ENCODE data around the gene LAMA1.

Gene LAMA1

GRCh38 chr18:6983366-6983765 is 134.2 kb downstream of the LAMA1 start:
- DNase-seq (ENCODE audit: low read depth): no peak

GRCh38 chr18:6982398-6982797 is 135.2 kb downstream of the LAMA1 start:
- no peak for DNase-seq (ENCODE audit: low read depth)

DNA sequence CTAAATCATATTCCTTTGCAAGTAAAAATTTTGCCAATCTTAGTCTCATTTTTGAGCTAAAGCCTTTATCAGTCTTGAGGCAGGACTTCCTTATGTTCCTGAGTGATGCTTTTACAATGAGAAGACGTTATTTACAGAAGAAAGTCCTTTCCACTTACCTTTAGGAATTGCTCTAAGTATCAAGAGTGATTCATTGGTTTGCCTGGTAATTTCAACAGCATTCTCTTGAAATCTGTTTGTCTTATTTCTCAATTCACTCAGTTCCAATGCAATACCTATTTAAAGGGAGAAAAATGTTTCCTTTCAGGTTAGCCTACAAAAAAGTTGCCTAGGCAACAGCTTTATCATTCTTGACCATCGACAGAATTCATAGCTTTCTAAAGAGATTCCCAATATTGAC is 137.2 kb downstream of the LAMA1 start:
- DNase-seq (ENCODE audit: low read depth): no peak

DNA sequence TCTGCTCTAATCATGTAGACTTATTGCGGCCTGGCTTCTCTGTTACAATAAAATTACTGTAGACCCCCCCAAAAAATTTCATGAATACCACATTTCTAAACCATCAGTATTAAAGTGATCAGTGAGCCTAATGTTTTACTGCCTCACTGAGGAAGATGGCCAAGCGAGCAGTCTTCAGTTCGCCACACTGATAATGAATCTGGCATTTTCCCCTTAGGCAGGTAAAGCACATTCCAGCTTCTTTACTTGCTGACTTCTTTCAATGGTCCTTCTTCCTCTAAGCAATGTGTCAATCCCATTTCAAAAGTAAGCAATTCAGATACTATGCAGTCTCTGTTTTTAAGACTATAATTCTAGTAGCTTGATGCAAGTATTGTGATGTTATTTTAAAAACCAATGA is 137.6 kb downstream of the LAMA1 start:
- no peak for DNase-seq (ENCODE audit: low read depth)

- no peak for DNase-seq (ENCODE audit: low read depth)
These were observed 140.7 kb downstream of the LAMA1 start for GRCh38 chr18:6976935-6977334.

GRCh38 chr18:6975084-6975483 is 142.5 kb downstream of the LAMA1 start:
- no peak for DNase-seq (ENCODE audit: low read depth)

DNA sequence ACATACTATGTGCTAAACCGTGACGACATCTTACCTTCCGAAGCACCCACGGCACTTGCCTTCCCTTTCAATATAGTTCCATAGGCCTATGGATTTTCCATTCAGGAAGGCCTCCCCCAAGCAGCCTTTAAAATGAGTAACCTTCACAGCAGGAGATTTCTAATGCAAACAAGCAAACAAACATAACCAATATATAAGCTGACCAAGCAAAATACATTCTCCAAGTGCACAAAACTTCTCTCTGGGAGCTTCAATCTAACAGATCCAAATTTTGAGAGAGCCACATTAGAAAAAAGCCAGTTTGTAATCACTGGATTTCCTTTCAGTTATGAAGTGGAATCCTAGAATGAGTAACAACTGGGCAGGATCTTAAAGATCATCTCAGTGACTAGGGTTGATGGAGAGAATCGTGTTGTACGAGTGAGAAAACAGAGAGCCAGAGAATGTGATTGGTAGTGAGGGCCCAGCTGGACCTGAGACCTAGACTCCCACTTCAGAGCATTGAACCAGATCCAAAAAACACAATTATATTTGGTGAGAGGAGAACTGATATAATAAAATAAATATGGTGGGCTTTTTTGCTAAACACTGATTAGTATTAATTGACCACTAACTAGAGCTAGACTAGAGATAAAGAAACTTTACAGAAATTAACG is 145.6 kb downstream of the LAMA1 start:
- DNase-seq (ENCODE audit: low read depth): no peak

- DNase-seq (ENCODE audit: low read depth): no peak
These were observed 154.0 kb downstream of the LAMA1 start for GRCh38 chr18:6963452-6964097.

GRCh38 chr18:6962571-6963451 is 154.8 kb downstream of the LAMA1 start:
- no peak for DNase-seq (ENCODE audit: low read depth)

DNA sequence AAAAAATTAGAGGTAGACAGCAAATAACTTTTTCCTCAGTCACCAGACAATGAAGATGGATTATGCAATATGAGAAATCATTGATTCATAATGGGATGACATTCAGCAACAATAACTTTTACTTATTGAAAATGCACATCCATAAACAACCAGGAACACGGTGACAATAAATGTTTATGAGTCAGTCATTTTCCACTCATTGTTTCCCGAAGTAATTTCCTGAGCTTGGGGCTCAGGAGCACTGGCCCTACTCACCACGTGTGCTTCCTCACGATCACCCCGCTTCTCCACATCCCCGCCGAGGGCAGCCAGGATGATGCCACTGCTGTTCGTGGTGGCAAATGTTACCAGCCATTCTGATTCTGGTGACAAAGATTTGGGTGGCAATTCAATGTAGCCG is 156.3 kb downstream of the LAMA1 start:
- no peak for DNase-seq (ENCODE audit: low read depth)

DNA sequence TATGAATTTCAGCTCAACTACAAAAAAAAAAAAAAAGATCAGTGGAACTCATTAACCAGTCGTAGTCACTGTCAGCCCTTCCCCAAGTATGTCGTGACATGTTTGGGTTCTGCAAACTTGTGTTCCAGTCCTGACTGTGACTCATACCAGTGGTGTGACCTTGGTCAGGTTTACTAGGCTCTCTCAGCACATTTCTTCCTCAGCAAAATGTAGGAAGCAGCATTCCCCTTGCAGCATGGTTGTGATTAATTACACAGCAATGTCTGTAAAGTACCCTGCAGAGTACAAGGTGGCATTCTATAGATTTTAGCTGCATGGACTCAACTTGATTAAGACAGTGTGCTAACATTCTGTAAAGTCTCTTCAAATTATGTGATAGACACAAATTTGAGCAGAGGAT is 156.9 kb downstream of the LAMA1 start:
- DNase-seq (ENCODE audit: low read depth): no peak

DNA sequence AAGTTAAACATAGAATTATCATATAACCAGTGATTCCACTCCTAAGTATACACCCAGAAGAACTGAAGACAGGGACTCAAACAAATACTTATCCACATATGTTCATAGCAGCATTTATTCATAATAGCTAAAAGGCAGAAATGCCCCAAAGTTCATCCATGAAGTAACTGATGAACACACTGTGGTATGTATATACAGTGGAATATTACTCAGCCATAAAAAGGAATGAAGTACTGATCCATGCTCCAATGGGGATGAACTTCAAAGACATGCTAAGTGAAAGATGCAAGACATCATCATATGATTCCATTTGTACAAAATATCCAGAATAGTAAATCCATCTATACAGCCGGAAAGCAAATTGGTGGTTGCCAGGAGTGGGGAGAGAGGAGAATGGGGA is 157.5 kb downstream of the LAMA1 start:
- DNase-seq (ENCODE audit: low read depth): no peak

GRCh38 chr18:6959110-6959509 is 158.5 kb downstream of the LAMA1 start:
- DNase-seq (ENCODE audit: low read depth): no peak

- DNase-seq (ENCODE audit: low read depth): no peak
These were observed 160.6 kb downstream of the LAMA1 start for GRCh38 chr18:6956999-6957398.

DNA sequence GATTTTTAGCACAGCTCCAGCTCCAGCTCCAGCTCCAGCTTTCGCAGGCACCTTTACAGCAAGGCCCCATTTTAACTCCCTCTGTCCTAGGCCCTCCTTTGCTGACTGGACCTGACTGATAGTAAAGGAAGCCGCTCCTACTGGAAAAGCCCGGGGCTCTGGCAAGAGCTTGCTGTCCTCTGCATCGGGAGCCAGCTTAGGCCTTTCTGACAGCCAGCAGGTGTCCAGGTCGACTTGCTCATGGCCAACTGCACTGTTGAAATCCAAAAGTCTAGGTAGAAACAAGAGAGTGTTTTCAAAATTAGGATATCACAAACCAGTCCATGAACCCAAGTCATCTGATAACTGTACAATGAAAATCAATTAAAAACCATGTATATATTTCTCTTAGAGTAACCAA is 161.1 kb downstream of the LAMA1 start:
- DNase-seq (ENCODE audit: low read depth): no peak

GRCh38 chr18:6955304-6955703 is 162.3 kb downstream of the LAMA1 start:
- DNase-seq (ENCODE audit: low read depth): no peak

DNA sequence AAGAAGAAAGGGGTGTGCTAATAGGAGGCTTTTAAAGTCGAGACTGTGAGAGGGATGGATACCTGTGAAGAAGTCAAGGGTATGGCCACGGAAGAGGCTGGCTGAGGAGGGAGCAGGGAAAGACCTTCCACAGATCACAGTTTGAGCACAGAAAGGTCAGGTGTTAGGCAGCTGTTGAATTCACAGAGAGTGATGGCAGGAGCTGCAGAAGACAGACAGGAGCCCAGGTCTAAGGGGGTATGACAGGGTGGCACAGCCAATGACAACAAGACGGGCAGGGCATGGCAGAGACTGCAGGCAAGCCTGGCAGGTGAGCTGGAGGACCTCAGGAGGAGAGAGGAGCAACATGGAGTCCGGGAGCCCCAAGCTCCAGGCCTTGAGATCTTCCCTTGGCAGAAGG is 163.1 kb downstream of the LAMA1 start:
- no peak for DNase-seq (ENCODE audit: low read depth)

GRCh38 chr18:6951336-6952090 is 166.1 kb downstream of the LAMA1 start:
- DNase-seq (ENCODE audit: low read depth): no peak

GRCh38 chr18:6950641-6951040 is 167.0 kb downstream of the LAMA1 start:
- no peak for DNase-seq (ENCODE audit: low read depth)

DNA sequence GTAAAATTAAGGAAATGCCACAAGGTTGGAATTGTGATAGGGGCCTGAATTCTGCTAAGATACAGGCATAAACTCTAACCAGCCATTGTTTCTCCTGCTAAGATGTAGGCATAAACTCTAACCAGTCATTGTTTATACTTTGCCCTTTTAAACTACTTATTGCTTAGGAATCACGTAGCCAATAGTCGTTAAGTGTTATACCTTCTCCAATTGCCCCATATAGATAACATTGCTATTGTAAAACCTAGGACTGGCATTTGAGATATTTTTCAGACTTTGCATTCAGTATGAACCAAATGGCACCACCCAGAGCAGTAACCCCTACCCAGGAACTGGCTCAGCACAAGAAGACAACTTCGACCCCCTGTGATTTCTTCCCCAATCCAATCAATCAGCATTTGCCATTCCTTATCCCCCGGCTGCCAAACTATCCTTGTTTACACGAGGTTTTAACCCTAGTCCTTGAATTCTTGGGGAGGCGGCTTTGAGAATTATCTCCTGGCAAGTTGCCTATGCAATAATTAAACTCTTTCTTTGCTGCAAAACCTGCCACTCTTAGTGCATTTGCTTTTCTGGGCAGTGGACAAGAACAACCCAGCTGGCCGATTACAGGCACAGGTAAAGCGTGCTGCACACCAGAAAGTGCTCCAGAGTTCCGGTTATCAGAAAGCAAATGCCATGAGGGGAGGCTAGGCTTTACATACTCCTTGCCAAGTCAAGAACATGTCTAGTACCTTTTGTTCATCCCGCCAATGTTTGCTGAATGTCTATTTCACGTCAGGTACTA is 167.6 kb downstream of the LAMA1 start:
- no peak for DNase-seq (ENCODE audit: low read depth)

DNA sequence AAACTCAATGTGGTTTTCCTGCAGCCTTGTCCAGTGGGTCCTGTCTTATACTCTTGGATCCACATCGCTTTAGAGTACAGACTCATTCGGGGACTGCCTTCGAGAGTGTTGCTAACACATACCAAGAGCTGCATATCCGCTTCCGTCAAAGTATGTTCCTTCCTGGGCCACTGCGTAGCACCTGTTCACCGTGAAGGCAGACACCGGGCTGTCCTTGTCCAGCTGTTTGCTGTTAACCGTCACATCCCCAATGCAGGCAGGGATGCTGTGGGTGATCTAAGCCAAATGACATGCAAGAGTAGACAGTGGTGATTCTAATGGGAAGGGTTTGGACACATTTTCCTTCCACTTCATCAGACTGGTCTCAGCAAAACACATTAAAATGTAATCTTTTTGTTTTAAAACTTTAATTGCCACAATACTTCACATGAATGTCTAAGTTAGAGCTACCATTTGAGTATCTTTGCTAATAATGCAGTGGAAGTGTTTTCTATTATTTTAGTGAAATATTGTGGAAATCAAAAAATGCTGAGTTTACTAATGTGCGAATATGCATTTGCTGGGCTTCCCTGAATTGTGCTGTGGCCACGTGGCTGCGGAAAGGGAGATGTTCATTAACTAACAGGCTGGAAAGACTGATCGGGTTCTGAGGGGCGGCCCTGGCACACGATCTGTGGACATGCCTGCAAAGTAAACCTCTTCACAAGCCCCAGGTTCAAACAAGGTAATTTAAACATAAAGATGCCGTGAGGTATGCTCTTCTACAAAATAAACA is 169.1 kb downstream of the LAMA1 start:
- no peak for DNase-seq (ENCODE audit: low read depth)
